ENCODE results near the gene ARHGAP26.

- no peak for TF ChIP-seq CTCF (IDR thresholded peaks at IDR 0.05)
- no peak for TF ChIP-seq POLR2A (IDR thresholded peaks at IDR 0.05)
Measured at GRCh38 chr5:142941245-142941644, 171.1 kb downstream of the ARHGAP26 start.
